ENCODE measurements around the gene FAM120A.

Gene FAM120A

GRCh38 chr9:93440896-93441580 lies 10.4 kb upstream of the FAM120A start:
- DNase-seq = no peak
- in situ Hi-C loops (cut with HindIII; ENCODE audit: low pct_ligation_motif_present, low sequenced_read_pairs) = no loop called here
- H3K27ac ChIP-seq = no peak overlapping the region
- H3K27me3 ChIP-seq (replicated peaks) = no peaks in the 10 kb centered on the region
- no peak overlapping the region for H3K4me3 ChIP-seq (ENCODE audit: low read depth, low read length)
- no peak for TF ChIP-seq CTCF (IDR thresholded peaks at IDR 0.05; ENCODE audit: low read depth, low read length, missing control alignments)
- H3K36me3 ChIP-seq (replicated peaks) = peaks cover 5% of the 10 kb centered on the region

GRCh38 chr9:93446073-93446472 lies 5.4 kb upstream of the FAM120A start:
- H3K4me3 ChIP-seq (ENCODE audit: low read depth, low read length) = no peak overlapping the region
- no peak for DNase-seq
- no peaks in the 10 kb centered on the region for H3K27me3 ChIP-seq (replicated peaks)
- in situ Hi-C loops (cut with HindIII; ENCODE audit: low pct_ligation_motif_present, low sequenced_read_pairs) = no loop called here
- peaks cover 28% of the 10 kb centered on the region for H3K36me3 ChIP-seq (replicated peaks)
- no peak overlapping the region for H3K27ac ChIP-seq
- TF ChIP-seq CTCF (IDR thresholded peaks at IDR 0.05; ENCODE audit: low read depth, low read length, missing control alignments) = no peak

GRCh38 chr9:93447655-93448054 lies 3.8 kb upstream of the FAM120A start:
- peaks cover 28% of the 10 kb centered on the region for H3K36me3 ChIP-seq (replicated peaks)
- H3K27ac ChIP-seq = no peak overlapping the region
- no peak for TF ChIP-seq CTCF (IDR thresholded peaks at IDR 0.05; ENCODE audit: low read depth, low read length, missing control alignments)
- H3K27me3 ChIP-seq (replicated peaks) = no peaks in the 10 kb centered on the region
- H3K4me3 ChIP-seq (ENCODE audit: low read depth, low read length) = no peak overlapping the region
- no peak for DNase-seq
- in situ Hi-C loops (cut with HindIII; ENCODE audit: low pct_ligation_motif_present, low sequenced_read_pairs) = no loop called here

GRCh38 chr9:93451849-93452709 lies 594 bp downstream of the FAM120A start:
- Histone ChIP-seq H3K27me3 (replicated peaks) (no peaks in the 10 kb centered on the region), H3K4me3 (ENCODE audit: low read depth, low read length) (peak overlapping the region; percentile 82), H3K36me3 (replicated peaks) (peaks cover 15% of the 10 kb centered on the region), H3K27ac (peak overlapping the region; percentile 74)
- in situ Hi-C loops (cut with HindIII; ENCODE audit: low pct_ligation_motif_present, low sequenced_read_pairs) = no loop called here
- DNase-seq = peak; percentile 20
- TF ChIP-seq CTCF (IDR thresholded peaks at IDR 0.05; ENCODE audit: low read depth, low read length, missing control alignments) = peak; percentile 24

- peaks cover 9% of the 10 kb centered on the region for H3K36me3 ChIP-seq (replicated peaks)
- TF ChIP-seq CTCF (IDR thresholded peaks at IDR 0.05; ENCODE audit: low read depth, low read length, missing control alignments) = no peak
- in situ Hi-C loops (cut with HindIII; ENCODE audit: low pct_ligation_motif_present, low sequenced_read_pairs) = no loop called here
- peak overlapping the region; percentile 74 for H3K27ac ChIP-seq
- H3K27me3 ChIP-seq (replicated peaks) = no peaks in the 10 kb centered on the region
- peak overlapping the region; percentile 82 for H3K4me3 ChIP-seq (ENCODE audit: low read depth, low read length)
- no peak for DNase-seq
Measured at GRCh38 chr9:93452710-93453046, 1.2 kb downstream of the FAM120A start.

All from brain microvascular endothelial cell (primary cell).